H9 (cell line): ENCODE measurements around the gene INPP4A. TPM values are rescaled to one million over a fixed set of nuclear protein-coding genes. Genes with fewer than 3 reads are reported as not detected.

Experiments
- DNase-seq: peaks from one replicate; pipeline ENCODE4 v3.0.0-alpha.2; 2017
- H2AFZ ChIP-seq: one replicate; pipeline ENCODE4 v1.6.1; 2013; ENCODE audit warnings: mild to moderate bottlenecking, low read length, control low read depth, moderate library complexity
- H2AK5ac ChIP-seq: 2 replicates; pipeline ENCODE4 v1.6.1; 2013; ENCODE audit warnings: low read length, control low read depth, mixed read lengths; ENCODE audit not compliant: insufficient read length
- H2BK120ac ChIP-seq: one replicate; pipeline ENCODE4 v1.6.1; 2013; ENCODE audit warnings: low read depth, mild to moderate bottlenecking, low read length, control low read depth, inconsistent platforms; ENCODE audit not compliant: poor library complexity, severe bottlenecking
- H2BK12ac ChIP-seq: 2 replicates; pipeline ENCODE4 v1.6.1; 2013; ENCODE audit warnings: low read length, control low read depth, mixed read lengths, low read depth; ENCODE audit not compliant: insufficient read length
- H2BK15ac ChIP-seq: 2 replicates; pipeline ENCODE4 v1.6.1; 2013; ENCODE audit warnings: low read depth, low read length, control low read depth
- H2BK20ac ChIP-seq: one replicate; pipeline ENCODE4 v1.6.1; 2013; ENCODE audit warnings: low read depth, mild to moderate bottlenecking, low read length, control low read depth, inconsistent platforms; ENCODE audit not compliant: poor library complexity, severe bottlenecking
- H2BK5ac ChIP-seq: 2 replicates; pipeline ENCODE4 v1.6.1; 2013; ENCODE audit warnings: low read length, control low read depth, mixed read lengths; ENCODE audit not compliant: insufficient read length
- H3K14ac ChIP-seq: 2 replicates; pipeline ENCODE4 v1.6.1; 2013; ENCODE audit warnings: low read length, control low read depth; ENCODE audit not compliant: insufficient read depth
- H3K18ac ChIP-seq: 2 replicates; pipeline ENCODE4 v1.6.1; 2013; ENCODE audit warnings: low read depth, mild to moderate bottlenecking, mixed read lengths, low read length, control low read depth; ENCODE audit not compliant: insufficient read length
- H3K23ac ChIP-seq: 2 replicates; pipeline ENCODE4 v1.6.1; 2013; ENCODE audit warnings: low read length, control low read depth, mixed read lengths, low read depth; ENCODE audit not compliant: insufficient read length
- H3K23me2 ChIP-seq: 2 replicates; pipeline ENCODE4 v1.6.1; 2013; ENCODE audit warnings: low read depth, mild to moderate bottlenecking, mixed read lengths, low read length, control low read depth; ENCODE audit not compliant: insufficient read length, poor library complexity, severe bottlenecking
- H3K27ac ChIP-seq: 2 replicates; pipeline ENCODE4 v1.5.1; 2013; ENCODE audit warnings: low read length, control low read depth, mixed read lengths, low read depth; ENCODE audit not compliant: insufficient read length
- H3K27me3 ChIP-seq: 2 replicates; pipeline ENCODE4 v1.6.1; 2013; ENCODE audit warnings: low read length, control low read depth, inconsistent platforms; ENCODE audit not compliant: insufficient read depth
- H3K4ac ChIP-seq: 2 replicates; pipeline ENCODE4 v1.6.1; 2013; ENCODE audit warnings: low read depth, mild to moderate bottlenecking, control low read depth, inconsistent platforms, low read length, moderate library complexity
- H3K4me1 ChIP-seq: 2 replicates; pipeline ENCODE4 v1.6.1; 2013; ENCODE audit warnings: low read length, control low read depth, inconsistent platforms; ENCODE audit not compliant: insufficient read depth
- H3K4me2 ChIP-seq: 2 replicates; pipeline ENCODE4 v1.6.1; 2013; ENCODE audit warnings: low read length, control low read depth, mixed read lengths; ENCODE audit not compliant: insufficient read length, insufficient read depth
- H3K56ac ChIP-seq: 2 replicates; pipeline ENCODE4 v1.6.1; 2013; ENCODE audit warnings: low read depth, mild to moderate bottlenecking, mixed read lengths, low read length, control low read depth; ENCODE audit not compliant: insufficient read length
- H3K79me1 ChIP-seq: 2 replicates; pipeline ENCODE4 v1.6.1; 2013; ENCODE audit warnings: low read depth, mild to moderate bottlenecking, moderate library complexity, low read length, control low read depth, inconsistent platforms; ENCODE audit not compliant: insufficient read depth, poor library complexity, severe bottlenecking
- H3K79me2 ChIP-seq: 2 replicates; pipeline ENCODE4 v1.6.1; 2013; ENCODE audit warnings: low read length, control low read depth, inconsistent platforms; ENCODE audit not compliant: insufficient read depth
- H3K9ac ChIP-seq: 2 replicates; pipeline ENCODE4 v1.6.1; 2013; ENCODE audit warnings: low read length, control low read depth, mixed read lengths; ENCODE audit not compliant: insufficient read length; ENCODE audit errors: extremely low read depth
- H3K9me3 ChIP-seq: one replicate; pipeline ENCODE4 v1.6.1; 2013; ENCODE audit warnings: low read depth, low read length, inconsistent platforms; ENCODE audit not compliant: control insufficient read depth
- H3T11ph ChIP-seq: one replicate; pipeline ENCODE4 v1.6.1; 2013; ENCODE audit warnings: mild to moderate bottlenecking, low read length, control low read depth, inconsistent platforms
- H4K20me1 ChIP-seq: one replicate; pipeline ENCODE4 v1.6.1; 2013; ENCODE audit not compliant: control insufficient read depth, insufficient read length, insufficient read depth
- H4K5ac ChIP-seq: 2 replicates; pipeline ENCODE4 v1.6.1; 2013; ENCODE audit warnings: low read depth, mild to moderate bottlenecking, mixed read lengths, low read length, control low read depth; ENCODE audit not compliant: insufficient read length
- H4K8ac ChIP-seq: replicated peaks from 2 replicates; pipeline ENCODE4 v1.6.1; 2013; ENCODE audit warnings: low read length, control low read depth, mixed read lengths, low read depth; ENCODE audit not compliant: insufficient read length
- H4K91ac ChIP-seq: 2 replicates; pipeline ENCODE4 v1.6.1; 2013; ENCODE audit warnings: low read depth, mild to moderate bottlenecking, moderate library complexity, mixed read lengths, low read length, control low read depth; ENCODE audit not compliant: insufficient read length
- H3K27ac Mint-ChIP-seq, 3 experiments: 2 replicates in 2 of 3; 3 replicates in 1 of 3; pipeline ENCODE4 v1.8.0; 2020 to 2021; ENCODE audit warnings: mixed read lengths in 3 of 3, mild to moderate bottlenecking in 1 of 3, moderate library complexity in 1 of 3
- H3K27me3 Mint-ChIP-seq: 2 replicates; pipeline ENCODE4 v1.8.0; 2021; ENCODE audit warnings: low read depth, mild to moderate bottlenecking, moderate library complexity, mixed read lengths
- H3K36me3 Mint-ChIP-seq, 3 experiments: 2 replicates in 2 of 3; 3 replicates in 1 of 3; pipeline ENCODE4 v1.8.0; 2020 to 2021; ENCODE audit warnings: low read depth in 3 of 3, mixed read lengths in 3 of 3; ENCODE audit not compliant: insufficient read depth in 1 of 3
- H3K4me1 Mint-ChIP-seq, 2 experiments: 2 replicates each; pipeline ENCODE4 v1.8.0; 2020; ENCODE audit warnings: mixed read lengths in 2 of 2
- H3K4me3 Mint-ChIP-seq, 2 experiments: 2 replicates in 1 of 2; 3 replicates in 1 of 2; pipeline ENCODE4 v1.8.0; 2020 to 2021; ENCODE audit warnings: mild to moderate bottlenecking in 2 of 2, mixed read lengths in 2 of 2, moderate library complexity in 1 of 2
- H3K9me3 Mint-ChIP-seq, 2 experiments: 2 replicates in 1 of 2; 3 replicates in 1 of 2; pipeline ENCODE4 v1.8.0; 2020; ENCODE audit warnings: mild to moderate bottlenecking in 2 of 2, mixed read lengths in 2 of 2, moderate library complexity in 1 of 2
- CTCF ChIP-seq: fragments of 200-600 bp; sonication (generic); conservative IDR thresholded peaks from 3 replicates; pipeline ENCODE4 v1.8.0; 2021; ENCODE audit warnings: antibody characterized with exemption, mild to moderate bottlenecking
- WGBS: extraction: QIAGEN DNeasy Blood & Tissue Kit; methylation state at CpG from one replicate; pipeline ENCODE4 v1.1.7; 2013; ENCODE audit warnings: missing lambda C conversion rate, low lambda C conversion rate, mixed read lengths; ENCODE audit not compliant: insufficient read length; ENCODE audit errors: extremely low coverage; 5-methylcytosine and 5-hydroxymethylcytosine counted together
- total RNA-seq: library from RNA; stranded (reverse); gene quantifications from 2 replicates; pipeline ENCODE4 v1.2.1, GENCODE V29; 2021

Gene INPP4A
- total RNA-seq, 1 experiment from 2014 or later, result 55.2 TPM

- no peaks in the 10 kb centered on the region for H4K20me1 ChIP-seq
- Mint-ChIP-seq H3K9me3 (no peaks in the 10 kb centered on the region), H3K27ac (no peak overlapping the region), H3K4me1 (peaks cover 0 to 3% of the 10 kb centered on the region in 2 experiments; a peak in 1 of 4 replicates), H3K4me3 (no peak overlapping the region), H3K36me3 (peaks cover 14 to 45% (median 44%) of the 10 kb centered on the region in 3 experiments; a peak in 6 of 7 replicates), H3K27me3 (no peaks in the 10 kb centered on the region)
- H3K4me2 ChIP-seq, result no peak overlapping the region
- H3K23me2 ChIP-seq, result no peaks in the 10 kb centered on the region
- no peak overlapping the region for H2BK20ac ChIP-seq
- no peaks in the 10 kb centered on the region for H3K9me3 ChIP-seq
- H3K23ac ChIP-seq, result no peak overlapping the region
- H3K27ac ChIP-seq, result no peak overlapping the region
- no peaks in the 10 kb centered on the region for H3K4me1 ChIP-seq
- H2BK120ac ChIP-seq, result no peak overlapping the region
- no peak overlapping the region for H4K5ac ChIP-seq
- no peak overlapping the region for H4K8ac ChIP-seq
- no peak for TF ChIP-seq CTCF
- no peak overlapping the region for H3K9ac ChIP-seq
- no peak overlapping the region for H2AFZ ChIP-seq
- WGBS, result no CpG with 5 or more reads among the region's 5 CpGs
- no peak overlapping the region for H2BK12ac ChIP-seq
- H3K79me1 ChIP-seq, result no peaks in the 10 kb centered on the region
- DNase-seq, result no peak
- H2BK5ac ChIP-seq, result no peak overlapping the region
- H2AK5ac ChIP-seq, result no peak overlapping the region
- H3K18ac ChIP-seq, result no peak overlapping the region
- no peak overlapping the region for H3K14ac ChIP-seq
- H3K4ac ChIP-seq, result no peak overlapping the region
- no peaks in the 10 kb centered on the region for H3K27me3 ChIP-seq
- H3K79me2 ChIP-seq, result no peaks in the 10 kb centered on the region
- no peak overlapping the region for H3K56ac ChIP-seq
- no peak overlapping the region for H4K91ac ChIP-seq
- H2BK15ac ChIP-seq, result no peak overlapping the region
- no peak overlapping the region for H3T11ph ChIP-seq
These were observed 172.5 kb downstream of the INPP4A start for GRCh38 chr2:98617149-98617548.
